ENCODE results near the gene ABLIM3. TPM values are rescaled to one million over a fixed set of nuclear protein-coding genes. Genes with fewer than 3 reads are reported as not detected.

The ABLIM3 gene
- total and polyA plus RNA-seq, 10 of the 15 experiments (the other 5 are each of a cell fraction or from before 2014, with no cell fraction given): 0.03 TPM; not detected in 9

DNA sequence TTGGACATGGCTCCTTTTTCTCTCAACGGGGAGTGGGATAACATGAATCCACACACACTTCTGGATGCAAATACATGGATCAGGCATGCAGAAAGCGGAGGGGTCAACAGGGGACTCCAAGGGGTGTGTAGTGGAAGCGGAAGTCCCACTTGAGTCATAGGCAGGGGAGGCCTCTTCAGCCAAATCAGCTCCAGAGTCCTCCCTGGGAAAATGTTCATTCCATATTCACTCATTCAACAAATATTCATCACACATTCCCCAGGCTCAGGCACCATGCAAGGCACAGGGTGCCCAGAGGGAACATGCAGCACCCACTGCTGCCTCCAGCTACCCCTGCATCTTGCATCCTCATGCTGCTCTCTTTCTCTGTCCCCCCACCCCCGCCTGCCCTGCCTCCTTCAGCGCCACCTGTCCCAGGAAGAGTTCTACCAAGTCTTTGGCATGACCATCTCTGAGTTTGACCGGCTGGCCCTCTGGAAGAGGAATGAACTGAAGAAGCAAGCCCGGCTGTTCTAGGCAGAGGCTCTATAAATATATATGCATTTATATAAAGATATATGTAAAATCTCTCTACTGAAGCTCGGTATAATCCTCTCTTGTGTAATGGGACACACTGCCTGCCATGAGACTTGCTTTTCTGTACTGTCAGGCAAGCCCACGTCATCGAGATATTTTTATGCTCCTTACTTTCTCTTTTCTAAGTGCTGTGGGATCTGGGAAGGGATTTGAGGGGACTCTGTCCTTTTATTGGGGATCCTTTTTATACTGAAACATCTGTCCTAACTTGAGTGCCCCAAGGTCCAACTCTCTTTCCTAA lies 116.8 kb downstream of the ABLIM3 start:
- Histone ChIP-seq H3K36me3 (ENCODE audit: control insufficient read depth in 2 of 2, insufficient read depth in 2 of 2, low read length in 1 of 2) (no peaks in the 10 kb centered on the region), H3K27me3 (replicated peaks in 1 of 2; ENCODE audit: control insufficient read depth in 2 of 2, insufficient read depth in 2 of 2, low read length in 1 of 2) (no peaks in the 10 kb centered on the region; a peak in 1 of 4 replicates), H3K4me1 (ENCODE audit: control insufficient read depth, insufficient read depth, low read length) (no peaks in the 10 kb centered on the region), H3K9ac (ENCODE audit: control insufficient read depth, insufficient read depth, low read length) (no peak overlapping the region), H3K9me3 (replicated peaks; ENCODE audit: control insufficient read depth, insufficient read depth, low read length) (no peaks in the 10 kb centered on the region), H3K4me3 (no peak overlapping the region), H3K27ac (ENCODE audit: control insufficient read depth, insufficient read depth) (no peak overlapping the region), H4K20me1 (ENCODE audit: control insufficient read depth, insufficient read depth) (no peaks in the 10 kb centered on the region), H3K79me2 (ENCODE audit: control insufficient read depth, insufficient read depth, low read length) (no peaks in the 10 kb centered on the region), H3K4me2 (ENCODE audit: control insufficient read depth, insufficient read depth) (no peak overlapping the region), H2AFZ (ENCODE audit: control insufficient read depth, low read depth, low read length) (no peak overlapping the region)
- ChIA-PET SMC1A (ENCODE audit: uncharacterized antibody, unreplicated experiment) (no interaction called here), CTCF (no interaction called here), RAD21 (ENCODE audit: unreplicated experiment) (no interaction called here), POLR2A (no interaction called here)
- intact Hi-C loops (cut with micrococcal nuclease; ENCODE audit: unreplicated experiment) (no loop called here), in situ Hi-C loops (cut with MboI) (no loop called here)
- ATAC-seq (no peak), FAIRE-seq (no peak), DNase-seq (ENCODE audit: low read depth, low spot score) (no peak)
- WGBS (ENCODE audit: insufficient coverage, insufficient replicate concordance, low lambda C conversion rate, missing lambda C conversion rate): 13% methylated on average over 10 of the region's 10 CpGs
- no TSS peak for BruUV-seq (replicated peaks)
- TF ChIP-seq, protein P1, sequence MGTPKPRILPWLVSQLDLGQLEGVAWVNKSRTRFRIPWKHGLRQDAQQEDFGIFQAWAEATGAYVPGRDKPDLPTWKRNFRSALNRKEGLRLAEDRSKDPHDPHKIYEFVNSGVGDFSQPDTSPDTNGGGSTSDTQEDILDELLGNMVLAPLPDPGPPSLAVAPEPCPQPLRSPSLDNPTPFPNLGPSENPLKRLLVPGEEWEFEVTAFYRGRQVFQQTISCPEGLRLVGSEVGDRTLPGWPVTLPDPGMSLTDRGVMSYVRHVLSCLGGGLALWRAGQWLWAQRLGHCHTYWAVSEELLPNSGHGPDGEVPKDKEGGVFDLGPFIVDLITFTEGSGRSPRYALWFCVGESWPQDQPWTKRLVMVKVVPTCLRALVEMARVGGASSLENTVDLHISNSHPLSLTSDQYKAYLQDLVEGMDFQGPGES (IDR thresholded peaks at IDR 0.05): no peak
- TF ChIP-seq ZSCAN29 (IDR thresholded peaks at IDR 0.05) (no peak), NR2C1 (IDR thresholded peaks at IDR 0.05) (no peak), NFIC (IDR thresholded peaks at IDR 0.05; ENCODE audit: low read depth, low read length) (no peak), SIX5 (IDR thresholded peaks at IDR 0.05; ENCODE audit: low read depth, low read length, severe bottlenecking) (no peak), GATAD2B (conservative IDR thresholded peaks at IDR 0.05; ENCODE audit: low read depth) (no peak)
- TF ChIP-seq, protein P2, sequence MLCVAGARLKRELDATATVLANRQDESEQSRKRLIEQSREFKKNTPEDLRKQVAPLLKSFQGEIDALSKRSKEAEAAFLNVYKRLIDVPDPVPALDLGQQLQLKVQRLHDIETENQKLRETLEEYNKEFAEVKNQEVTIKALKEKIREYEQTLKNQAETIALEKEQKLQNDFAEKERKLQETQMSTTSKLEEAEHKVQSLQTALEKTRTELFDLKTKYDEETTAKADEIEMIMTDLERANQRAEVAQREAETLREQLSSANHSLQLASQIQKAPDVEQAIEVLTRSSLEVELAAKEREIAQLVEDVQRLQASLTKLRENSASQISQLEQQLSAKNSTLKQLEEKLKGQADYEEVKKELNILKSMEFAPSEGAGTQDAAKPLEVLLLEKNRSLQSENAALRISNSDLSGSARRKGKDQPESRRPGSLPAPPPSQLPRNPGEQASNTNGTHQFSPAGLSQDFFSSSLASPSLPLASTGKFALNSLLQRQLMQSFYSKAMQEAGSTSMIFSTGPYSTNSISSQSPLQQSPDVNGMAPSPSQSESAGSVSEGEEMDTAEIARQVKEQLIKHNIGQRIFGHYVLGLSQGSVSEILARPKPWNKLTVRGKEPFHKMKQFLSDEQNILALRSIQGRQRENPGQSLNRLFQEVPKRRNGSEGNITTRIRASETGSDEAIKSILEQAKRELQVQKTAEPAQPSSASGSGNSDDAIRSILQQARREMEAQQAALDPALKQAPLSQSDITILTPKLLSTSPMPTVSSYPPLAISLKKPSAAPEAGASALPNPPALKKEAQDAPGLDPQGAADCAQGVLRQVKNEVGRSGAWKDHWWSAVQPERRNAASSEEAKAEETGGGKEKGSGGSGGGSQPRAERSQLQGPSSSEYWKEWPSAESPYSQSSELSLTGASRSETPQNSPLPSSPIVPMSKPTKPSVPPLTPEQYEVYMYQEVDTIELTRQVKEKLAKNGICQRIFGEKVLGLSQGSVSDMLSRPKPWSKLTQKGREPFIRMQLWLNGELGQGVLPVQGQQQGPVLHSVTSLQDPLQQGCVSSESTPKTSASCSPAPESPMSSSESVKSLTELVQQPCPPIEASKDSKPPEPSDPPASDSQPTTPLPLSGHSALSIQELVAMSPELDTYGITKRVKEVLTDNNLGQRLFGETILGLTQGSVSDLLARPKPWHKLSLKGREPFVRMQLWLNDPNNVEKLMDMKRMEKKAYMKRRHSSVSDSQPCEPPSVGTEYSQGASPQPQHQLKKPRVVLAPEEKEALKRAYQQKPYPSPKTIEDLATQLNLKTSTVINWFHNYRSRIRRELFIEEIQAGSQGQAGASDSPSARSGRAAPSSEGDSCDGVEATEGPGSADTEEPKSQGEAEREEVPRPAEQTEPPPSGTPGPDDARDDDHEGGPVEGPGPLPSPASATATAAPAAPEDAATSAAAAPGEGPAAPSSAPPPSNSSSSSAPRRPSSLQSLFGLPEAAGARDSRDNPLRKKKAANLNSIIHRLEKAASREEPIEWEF (IDR thresholded peaks at IDR 0.05; ENCODE audit: insufficient replicate concordance, low read depth, low read length): no peak
- TF ChIP-seq, protein P3, sequence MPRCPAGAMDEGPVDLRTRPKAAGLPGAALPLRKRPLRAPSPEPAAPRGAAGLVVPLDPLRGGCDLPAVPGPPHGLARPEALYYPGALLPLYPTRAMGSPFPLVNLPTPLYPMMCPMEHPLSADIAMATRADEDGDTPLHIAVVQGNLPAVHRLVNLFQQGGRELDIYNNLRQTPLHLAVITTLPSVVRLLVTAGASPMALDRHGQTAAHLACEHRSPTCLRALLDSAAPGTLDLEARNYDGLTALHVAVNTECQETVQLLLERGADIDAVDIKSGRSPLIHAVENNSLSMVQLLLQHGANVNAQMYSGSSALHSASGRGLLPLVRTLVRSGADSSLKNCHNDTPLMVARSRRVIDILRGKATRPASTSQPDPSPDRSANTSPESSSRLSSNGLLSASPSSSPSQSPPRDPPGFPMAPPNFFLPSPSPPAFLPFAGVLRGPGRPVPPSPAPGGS (IDR thresholded peaks at IDR 0.05; ENCODE audit: borderline replicate concordance, insufficient read depth, low read depth, low read length, poor library complexity, severe bottlenecking): no peak
